GM12878 (cell line): Measurements from ENCODE around the gene SWSAP1. TPM values are rescaled to one million over a fixed set of nuclear protein-coding genes. Genes with fewer than 3 reads are reported as not detected.
A peak's percentile ranks its signal among the peaks of the same experiment; 100 is the strongest.

Experiments used
- ATAC-seq: fragments of 200-7000 bp; cut with Tn5 transposase; 3 replicates; pipeline ENCODE4 v1.9.1; 2020; ENCODE audit warnings: mild to moderate bottlenecking, moderate library complexity
- BruUV-seq: library from RNA; stranded (reverse); fragments of 400-500 nt; replicated peaks from 2 replicates; lab custom pipeline; 2021; lab: Mats Ljungman, UMichigan
- CTCF ChIA-PET: fragments of 300-600 bp; sonication (Branson Sonifier 250); formaldehyde crosslinking; extraction: SDS; loops from one replicate; lab custom pipeline; 2021; ENCODE audit warnings: inconsistent platforms; lab: Yijun Ruan, JAX
- POLR2A ChIA-PET: fragments of 350-600 bp; formaldehyde crosslinking; extraction: SDS; loops from one replicate; lab custom pipeline; 2021; ENCODE audit warnings: inconsistent platforms; lab: Charles Lee
- RAD21 ChIA-PET: fragments of 300-600 bp; sonication (Branson Sonifier 250); formaldehyde crosslinking; loops from one replicate; lab custom pipeline; 2023; ENCODE audit warnings: antibody characterized with exemption; ENCODE audit not compliant: unreplicated experiment; lab: Charles Lee
- SMC1A ChIA-PET: fragments of 300-600 bp; sonication (Branson Sonifier 250); formaldehyde crosslinking; loops from one replicate; lab custom pipeline; 2023; ENCODE audit not compliant: unreplicated experiment, uncharacterized antibody; lab: Charles Lee
- DNase-seq: peaks from one replicate; pipeline ENCODE4 v3.0.0-alpha.2; 2011; ENCODE audit warnings: low read depth, low spot score
- FAIRE-seq: peaks from 3 replicates; lab custom pipeline; 2011; peaks lifted over from hg19 to GRCh38; lab: Jason Lieb, UNC
- H2AFZ ChIP-seq: 2 replicates; pipeline ENCODE4 v1.6.0; 2011; ENCODE audit warnings: low read depth, low read length, control low read depth; ENCODE audit not compliant: control insufficient read depth
- H3K27ac ChIP-seq: 2 replicates; pipeline ENCODE4 v1.5.1; 2011; ENCODE audit warnings: control low read depth; ENCODE audit not compliant: control insufficient read depth, insufficient read depth
- H3K27me3 ChIP-seq, 2 experiments: replicated peaks in 1 of 2; 2 replicates each; pipeline versions ENCODE4 v1.6.0 to v1.6.1; 2011; ENCODE audit warnings: low read length in 1 of 2; ENCODE audit not compliant: control insufficient read depth in 2 of 2, insufficient read depth in 2 of 2
- H3K36me3 ChIP-seq, 2 experiments: 2 replicates each; pipeline ENCODE4 v1.5.1; 2011; ENCODE audit warnings: low read length in 1 of 2; ENCODE audit not compliant: control insufficient read depth in 2 of 2, insufficient read depth in 2 of 2
- H3K4me1 ChIP-seq: 2 replicates; pipeline ENCODE4 v1.6.1; 2011; ENCODE audit warnings: mild to moderate bottlenecking, low read length, moderate library complexity, mixed read lengths; ENCODE audit not compliant: control insufficient read depth, insufficient read depth
- H3K4me2 ChIP-seq: 2 replicates; pipeline ENCODE4 v1.6.0; 2011; ENCODE audit warnings: control low read depth; ENCODE audit not compliant: control insufficient read depth, insufficient read depth
- H3K4me3 ChIP-seq: fragments of 200-600 bp; sonication (generic); 2 replicates; pipeline ENCODE4 v1.5.1; 2016
- H3K79me2 ChIP-seq: 2 replicates; pipeline ENCODE4 v1.6.0; 2011; ENCODE audit warnings: low read length; ENCODE audit not compliant: control insufficient read depth, insufficient read depth
- H3K9ac ChIP-seq: 2 replicates; pipeline ENCODE4 v1.8.0; 2011; ENCODE audit warnings: low read length, control low read depth, mixed read lengths; ENCODE audit not compliant: control insufficient read depth, insufficient read depth
- H3K9me3 ChIP-seq: replicated peaks from 3 replicates; pipeline ENCODE4 v1.5.1; 2011; ENCODE audit warnings: mild to moderate bottlenecking, low read length; ENCODE audit not compliant: control insufficient read depth, insufficient read depth
- H4K20me1 ChIP-seq: 2 replicates; pipeline ENCODE4 v1.6.0; 2011; ENCODE audit not compliant: control insufficient read depth, insufficient read depth
- ASH2L ChIP-seq: fragments of 300-600, 200-600 bp; sonication (generic); IDR thresholded peaks from 2 replicates; pipeline ENCODE4 v1.6.1; 2017; ENCODE audit warnings: low read depth, mild to moderate bottlenecking, borderline replicate concordance
- CBX5 ChIP-seq: sonication (generic); IDR thresholded peaks from 2 replicates; pipeline ENCODE4 v1.6.1; 2016; ENCODE audit warnings: low read depth, moderate library complexity, mild to moderate bottlenecking, inconsistent platforms
- GATAD2B ChIP-seq: fragments of 450-650 bp; conservative IDR thresholded peaks from 2 replicates; pipeline ENCODE4 v1.6.1; 2017; ENCODE audit warnings: low read depth, mild to moderate bottlenecking, moderate library complexity
- NBN ChIP-seq: fragments of 450-650 bp; IDR thresholded peaks from 2 replicates; pipeline ENCODE4 v1.6.1; 2016
- NFXL1 ChIP-seq: fragments of 450-650 bp; IDR thresholded peaks from 2 replicates; pipeline ENCODE4 v1.6.1; 2017; ENCODE audit warnings: antibody characterized with exemption, mild to moderate bottlenecking, borderline replicate concordance
- NFYB ChIP-seq: IDR thresholded peaks from 2 replicates; pipeline ENCODE4 v1.6.1; 2011; ENCODE audit warnings: low read depth, mild to moderate bottlenecking, low read length, improper control_type of control experiment, moderate library complexity; ENCODE audit not compliant: insufficient read depth
- POLR2AphosphoS5 ChIP-seq: IDR thresholded peaks from 2 replicates; pipeline ENCODE4 v1.6.1; 2011; ENCODE audit warnings: mild to moderate bottlenecking, low read length, inconsistent platforms
- RCOR1 ChIP-seq: conservative IDR thresholded peaks from 2 replicates; pipeline ENCODE4 v1.6.1; 2012; ENCODE audit warnings: low read depth, low read length, improper control_type of control experiment
- RELA ChIP-seq: fragments of 450-650 bp; IDR thresholded peaks from 2 replicates; pipeline ENCODE4 v1.8.0; 2014; ENCODE audit warnings: borderline replicate concordance; ENCODE audit not compliant: partially characterized antibody
- SIN3A ChIP-seq: IDR thresholded peaks from 2 replicates; pipeline ENCODE4 v1.6.1; 2012; ENCODE audit warnings: low read depth, low read length, improper control_type of control experiment
- SP1 ChIP-seq: IDR thresholded peaks from one replicate; pipeline ENCODE4 v1.6.1; 2011; ENCODE audit warnings: low read depth, low read length
- STAT3 ChIP-seq: IDR thresholded peaks from 2 replicates; pipeline ENCODE4 v1.6.1; 2011; ENCODE audit warnings: low read depth, low read length, improper control_type of control experiment
- TAF1 ChIP-seq: IDR thresholded peaks from 2 replicates; pipeline ENCODE4 v1.6.1; 2011; ENCODE audit warnings: mild to moderate bottlenecking, low read depth, low read length, borderline replicate concordance
- WRNIP1 ChIP-seq: IDR thresholded peaks from 2 replicates; pipeline ENCODE4 v1.6.1; 2011; ENCODE audit warnings: low read depth, low read length, improper control_type of control experiment, borderline replicate concordance
- YBX1 ChIP-seq: fragments of 450-650 bp; IDR thresholded peaks from 2 replicates; pipeline ENCODE4 v1.6.1; 2016; ENCODE audit warnings: antibody characterized with exemption
- ZNF207 ChIP-seq: fragments of 450-650 bp; IDR thresholded peaks from 2 replicates; pipeline ENCODE4 v1.6.1; 2014; ENCODE audit warnings: antibody characterized with exemption, mild to moderate bottlenecking, borderline replicate concordance
- ZNF24 ChIP-seq: fragments of 450-650 bp; IDR thresholded peaks from 2 replicates; pipeline ENCODE4 v1.6.1; 2017; ENCODE audit warnings: antibody characterized with exemption, mild to moderate bottlenecking
- ZZZ3 ChIP-seq: IDR thresholded peaks from 2 replicates; pipeline ENCODE4 v1.6.1; 2011; ENCODE audit warnings: low read depth; ENCODE audit not compliant: control insufficient read depth, insufficient read length
- WGBS: methylation state at CpG from one replicate; pipeline ENCODE4 v1.1.6; 2016; ENCODE audit warnings: low lambda C conversion rate; ENCODE audit not compliant: insufficient replicate concordance, insufficient coverage; ENCODE audit errors: missing lambda C conversion rate; 5-methylcytosine and 5-hydroxymethylcytosine counted together
- in situ Hi-C: fragments of 300-500 bp; cut with MboI; formaldehyde crosslinking; loops from 9 replicates; pipeline ENCODE4 v1.14.3; 2018; ENCODE audit warnings: mixed read lengths
- intact Hi-C: fragments of 100-400 bp; cut with micrococcal nuclease; formaldehyde crosslinking; loops from one replicate; pipeline ENCODE4 v1.14.2; 2022; ENCODE audit not compliant: unreplicated experiment
- polyA plus RNA-seq, 11 experiments: library from polyadenylated mRNA; depleted of rRNA in 4 of 11; unstranded in 6 of 11; stranded (reverse) in 5 of 11; fragments of >200 nt; fragmentation: Nextera tagmentation in 4 of 11; fragmentation: Illumina TruSeq in 1 of 11; extraction: Ambion mirVana in 4 of 11; extraction: Trizol in 1 of 11; gene quantifications; 1 replicate in 1 of 11; 2 replicates in 10 of 11; pipeline versions ENCODE4 v1.2.1 to v1.2.3, GENCODE V29; 2011 to 2016; ENCODE audit warnings: inconsistent platforms in 2 of 11, missing spikeins in 2 of 11, low read depth in 1 of 11
- total RNA-seq, 4 experiments: library from RNA; depleted of rRNA in 3 of 4; stranded (reverse); fragments of >200 nt in 3 of 4; fragmentation: Illumina TruSeq in 1 of 4; extraction: Trizol in 1 of 4; gene quantifications; 2 replicates each; pipeline versions ENCODE4 v1.2.1 to v1.2.3, GENCODE V29; 2013 to 2021
- TF ChIP-seq, protein P1 (sequence below): IDR thresholded peaks from 2 replicates; pipeline ENCODE4 v1.6.1; 2012; ENCODE audit warnings: improper control_type of control experiment, low read depth, low read length; ENCODE audit not compliant: insufficient replicate concordance

Gene SWSAP1
- total and polyA plus RNA-seq, 10 of the 15 experiments (the other 5 are each of a cell fraction or from before 2014, with no cell fraction given), result 0.18 to 6.5 (median 2.4) TPM

DNA sequence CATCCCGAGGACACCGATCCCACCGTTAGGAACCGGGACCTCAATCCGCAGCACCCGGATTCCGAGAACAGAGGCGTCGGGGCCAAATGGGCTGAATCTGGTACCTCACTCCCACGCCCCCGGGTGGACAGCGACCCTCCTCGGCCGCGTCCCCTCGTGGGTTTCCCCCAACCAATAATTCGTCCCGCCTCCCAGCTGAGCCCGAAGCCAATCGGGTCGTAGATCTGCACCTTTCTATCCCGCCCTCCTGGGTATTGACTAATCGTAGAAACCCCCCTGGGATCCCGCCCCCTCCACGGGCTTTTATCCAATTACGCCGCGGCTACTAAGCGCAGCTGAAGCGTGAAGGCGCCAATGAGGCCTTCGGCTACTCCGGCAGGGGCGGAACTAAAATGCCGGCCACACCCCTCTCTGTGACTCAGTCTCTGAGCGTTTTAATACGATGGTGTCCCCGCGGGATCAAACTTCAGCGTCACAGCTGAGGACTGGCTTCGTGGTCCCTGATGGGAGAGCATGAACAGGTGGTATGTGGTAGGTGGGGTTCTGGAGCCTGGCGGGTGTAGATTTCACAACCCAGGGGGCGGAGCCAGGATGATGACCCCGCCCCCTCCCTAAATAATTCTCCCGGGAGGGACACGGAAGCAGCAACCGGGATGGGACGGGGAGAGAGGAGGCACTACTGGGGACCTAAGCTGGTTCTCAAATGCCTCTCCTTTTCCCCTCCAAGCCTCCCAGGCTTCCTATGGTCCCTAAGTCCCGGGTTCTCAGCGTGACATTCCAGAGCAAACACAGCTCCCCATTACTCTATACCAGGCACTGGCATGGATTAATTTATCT is 28.1 kb upstream of the SWSAP1 start, which contains the start of the genes CCDC159 and TMEM205:
TSS of gene CCDC159 (plus strand) at position 416 of the 837 bp plus-strand sequence. CDS start at position 504, 88 bp downstream.
TSS of gene TMEM205 (minus strand) at position 165 of the 837 bp plus-strand sequence. CDS start 649 bp downstream, outside the sequence.
- ChIA-PET POLR2A (interaction anchor here (0.7 to 3.4 kb wide), 11 partner anchors 8 to 473 kb away, joined by 3 to 48 read pairs (median 5); partner anchors contain the start of gene SWSAP1), CTCF (interaction anchor here (0.7 to 2.3 kb wide), 17 partner anchors 9 to 136 kb away, joined by 3 to 12 read pairs (median 4); partner anchors contain the start of genes ODAD3, PRKCSH and SWSAP1), SMC1A (interaction anchor here (0.7 to 2.9 kb wide), 10 partner anchors 13 to 362 kb away, joined by 3 to 28 read pairs (median 4); partner anchors contain the start of genes SWSAP1 and TSPAN16), RAD21 (interaction anchor here (0.6 to 2.2 kb wide), 13 partner anchors 22 to 1226 kb away, joined by 3 to 20 read pairs (median 3); partner anchors contain the start of genes SWSAP1 and ZNF441)
- peak within 1 kb of the TSS; percentile 95 for H3K4me3 ChIP-seq
- peak within 1 kb of the TSS; percentile 85 for H3K27ac ChIP-seq
- intact Hi-C loops, result loop anchor here (2.0 kb wide), 1 partner anchor 28 kb away; the partner anchor contains the start of gene SWSAP1
- H3K36me3 ChIP-seq, result no peaks in the 10 kb centered on the region; a peak in 1 of 4 replicates
- TSS peak; percentile 96 for BruUV-seq
- peak; percentile 97 for DNase-seq
- peak within 1 kb of the TSS; percentile 92 for H3K4me2 ChIP-seq
- H2AFZ ChIP-seq, result peak within 1 kb of the TSS; percentile 88
- peak within 1 kb of the TSS; percentile 79 for H3K9ac ChIP-seq
- H4K20me1 ChIP-seq, result no peaks in the 10 kb centered on the region
- in situ Hi-C loops, result no loop called here
- FAIRE-seq, result peak; percentile 99
- peaks cover 10% of the 10 kb centered on the region for H3K79me2 ChIP-seq
- under 1% methylated on average over 50 of the region's 50 CpGs for WGBS
- H3K27me3 ChIP-seq, result no peaks in the 10 kb centered on the region
- ATAC-seq, result peak; percentile 96
- H3K9me3 ChIP-seq, result peaks cover 5% of the 10 kb centered on the region; the same call in 2 of the 3 replicates
- H3K4me1 ChIP-seq, result peaks cover 11% of the 10 kb centered on the region
- TF ChIP-seq YBX1 (no peak), ZNF24 (no peak), RCOR1 (no peak), SP1 (peak; percentile 95), POLR2AphosphoS5 (no peak; the same call in 1 of the 2 replicates), CBX5 (no peak), ZZZ3 (no peak), GATAD2B (peak; percentile 70), ASH2L (no peak), RELA (peak; percentile 80), ZNF207 (no peak), NFXL1 (no peak), NBN (peak; percentile 29; the same call in 1 of the 2 replicates), SIN3A (no peak), WRNIP1 (no peak), TAF1 (peak; percentile 51; the same call in 1 of the 2 replicates), NFYB (peak; percentile 84), STAT3 (no peak)
- TF ChIP-seq, protein P1, sequence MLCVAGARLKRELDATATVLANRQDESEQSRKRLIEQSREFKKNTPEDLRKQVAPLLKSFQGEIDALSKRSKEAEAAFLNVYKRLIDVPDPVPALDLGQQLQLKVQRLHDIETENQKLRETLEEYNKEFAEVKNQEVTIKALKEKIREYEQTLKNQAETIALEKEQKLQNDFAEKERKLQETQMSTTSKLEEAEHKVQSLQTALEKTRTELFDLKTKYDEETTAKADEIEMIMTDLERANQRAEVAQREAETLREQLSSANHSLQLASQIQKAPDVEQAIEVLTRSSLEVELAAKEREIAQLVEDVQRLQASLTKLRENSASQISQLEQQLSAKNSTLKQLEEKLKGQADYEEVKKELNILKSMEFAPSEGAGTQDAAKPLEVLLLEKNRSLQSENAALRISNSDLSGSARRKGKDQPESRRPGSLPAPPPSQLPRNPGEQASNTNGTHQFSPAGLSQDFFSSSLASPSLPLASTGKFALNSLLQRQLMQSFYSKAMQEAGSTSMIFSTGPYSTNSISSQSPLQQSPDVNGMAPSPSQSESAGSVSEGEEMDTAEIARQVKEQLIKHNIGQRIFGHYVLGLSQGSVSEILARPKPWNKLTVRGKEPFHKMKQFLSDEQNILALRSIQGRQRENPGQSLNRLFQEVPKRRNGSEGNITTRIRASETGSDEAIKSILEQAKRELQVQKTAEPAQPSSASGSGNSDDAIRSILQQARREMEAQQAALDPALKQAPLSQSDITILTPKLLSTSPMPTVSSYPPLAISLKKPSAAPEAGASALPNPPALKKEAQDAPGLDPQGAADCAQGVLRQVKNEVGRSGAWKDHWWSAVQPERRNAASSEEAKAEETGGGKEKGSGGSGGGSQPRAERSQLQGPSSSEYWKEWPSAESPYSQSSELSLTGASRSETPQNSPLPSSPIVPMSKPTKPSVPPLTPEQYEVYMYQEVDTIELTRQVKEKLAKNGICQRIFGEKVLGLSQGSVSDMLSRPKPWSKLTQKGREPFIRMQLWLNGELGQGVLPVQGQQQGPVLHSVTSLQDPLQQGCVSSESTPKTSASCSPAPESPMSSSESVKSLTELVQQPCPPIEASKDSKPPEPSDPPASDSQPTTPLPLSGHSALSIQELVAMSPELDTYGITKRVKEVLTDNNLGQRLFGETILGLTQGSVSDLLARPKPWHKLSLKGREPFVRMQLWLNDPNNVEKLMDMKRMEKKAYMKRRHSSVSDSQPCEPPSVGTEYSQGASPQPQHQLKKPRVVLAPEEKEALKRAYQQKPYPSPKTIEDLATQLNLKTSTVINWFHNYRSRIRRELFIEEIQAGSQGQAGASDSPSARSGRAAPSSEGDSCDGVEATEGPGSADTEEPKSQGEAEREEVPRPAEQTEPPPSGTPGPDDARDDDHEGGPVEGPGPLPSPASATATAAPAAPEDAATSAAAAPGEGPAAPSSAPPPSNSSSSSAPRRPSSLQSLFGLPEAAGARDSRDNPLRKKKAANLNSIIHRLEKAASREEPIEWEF, result peak; percentile 50
